ENCODE results near the gene MCM8. TPM values are rescaled to one million over a fixed set of nuclear protein-coding genes. Genes with fewer than 3 reads are reported as not detected.

The MCM8 gene
- total RNA-seq, 2 donors from 2014 or later: 4.0 to 4.2 TPM

GRCh38 chr20:5991623-5992441, 41.4 kb downstream of the MCM8 start:
- Histone ChIP-seq H3K36me3 (peaks cover 3% of the 10 kb centered on the region), H3K27ac (no peak overlapping the region)
- TF ChIP-seq CTCF (IDR thresholded peaks at IDR 0.05): no peak

GRCh38 chr20:5996765-5997164, 46.3 kb downstream of the MCM8 start:
- Histone ChIP-seq H3K36me3 (no peaks in the 10 kb centered on the region), H3K9me3 (no peaks in the 10 kb centered on the region), H3K4me1 (no peaks in the 10 kb centered on the region), H3K27ac (no peak overlapping the region), H3K27me3 (no peaks in the 10 kb centered on the region), H3K4me3 (no peak overlapping the region)
- DNase-seq (ENCODE audit: low spot score): no peak
- no peak for TF ChIP-seq CTCF (IDR thresholded peaks at IDR 0.05)

More at GRCh38 chr20:5991623-5992441, 41.4 kb downstream of the MCM8 start:
- DNase-seq (ENCODE audit: low spot score): no peak
- no peaks in the 10 kb centered on the region for H3K27me3 ChIP-seq
- H3K9me3 ChIP-seq: no peaks in the 10 kb centered on the region
- H3K4me3 ChIP-seq: no peak overlapping the region
- H3K4me1 ChIP-seq: no peaks in the 10 kb centered on the region

GRCh38 chr20:5999783-6000182, 49.3 kb downstream of the MCM8 start:
- Histone ChIP-seq H3K4me1 (peaks cover 0 to 2% of the 10 kb centered on the region in 2 donors), H3K27ac (no peak overlapping the region), H3K9me3 (no peaks in the 10 kb centered on the region), H3K36me3 (no peaks in the 10 kb centered on the region), H3K4me3 (no peak overlapping the region), H3K27me3 (no peaks in the 10 kb centered on the region)
- TF ChIP-seq CTCF (IDR thresholded peaks at IDR 0.05): no peak
- DNase-seq (ENCODE audit: low spot score): no peak

GRCh38 chr20:6000871-6001270, 50.4 kb downstream of the MCM8 start:
- H3K36me3 ChIP-seq: no peaks in the 10 kb centered on the region
- H3K4me3 ChIP-seq: no peak overlapping the region
- H3K27ac ChIP-seq: no peak overlapping the region
- H3K27me3 ChIP-seq: no peaks in the 10 kb centered on the region
- no peak for DNase-seq (ENCODE audit: low spot score)
- H3K9me3 ChIP-seq: no peaks in the 10 kb centered on the region
- peaks cover 0 to 9% of the 10 kb centered on the region in 2 donors for H3K4me1 ChIP-seq
- no peak for TF ChIP-seq CTCF (IDR thresholded peaks at IDR 0.05)

- H3K4me1 ChIP-seq: peaks cover 0 to 31% of the 10 kb centered on the region in 2 donors
These were observed 56.1 kb downstream of the MCM8 start for GRCh38 chr20:6006603-6006949.

More at GRCh38 chr20:6006603-6006949, 56.1 kb downstream of the MCM8 start:
- no peaks in the 10 kb centered on the region for H3K27me3 ChIP-seq
- H3K4me3 ChIP-seq: peak overlapping the region; percentile 87 to 96
- no peaks in the 10 kb centered on the region for H3K9me3 ChIP-seq
- TF ChIP-seq CTCF (IDR thresholded peaks at IDR 0.05): no peak
- H3K27ac ChIP-seq: peak overlapping the region; percentile 86 to 92
- H3K36me3 ChIP-seq: peaks cover 20% of the 10 kb centered on the region
- no peak for DNase-seq (ENCODE audit: low spot score)
